GM19193 (cell line): ENCODE measurements around the gene DTX4.

Experiments
- POLR2A ChIP-seq: IDR thresholded peaks from 4 replicates; pipeline ENCODE4 v1.6.1; 2011; ENCODE audit not compliant: insufficient read depth, insufficient read length; ENCODE audit errors: extremely low read depth

The DTX4 gene

GRCh38 chr11:59182457-59183151 lies 10.7 kb downstream of the DTX4 start:
- no peak for TF ChIP-seq POLR2A

GRCh38 chr11:59183771-59184170 lies 11.8 kb downstream of the DTX4 start:
- no peak for TF ChIP-seq POLR2A

DNA sequence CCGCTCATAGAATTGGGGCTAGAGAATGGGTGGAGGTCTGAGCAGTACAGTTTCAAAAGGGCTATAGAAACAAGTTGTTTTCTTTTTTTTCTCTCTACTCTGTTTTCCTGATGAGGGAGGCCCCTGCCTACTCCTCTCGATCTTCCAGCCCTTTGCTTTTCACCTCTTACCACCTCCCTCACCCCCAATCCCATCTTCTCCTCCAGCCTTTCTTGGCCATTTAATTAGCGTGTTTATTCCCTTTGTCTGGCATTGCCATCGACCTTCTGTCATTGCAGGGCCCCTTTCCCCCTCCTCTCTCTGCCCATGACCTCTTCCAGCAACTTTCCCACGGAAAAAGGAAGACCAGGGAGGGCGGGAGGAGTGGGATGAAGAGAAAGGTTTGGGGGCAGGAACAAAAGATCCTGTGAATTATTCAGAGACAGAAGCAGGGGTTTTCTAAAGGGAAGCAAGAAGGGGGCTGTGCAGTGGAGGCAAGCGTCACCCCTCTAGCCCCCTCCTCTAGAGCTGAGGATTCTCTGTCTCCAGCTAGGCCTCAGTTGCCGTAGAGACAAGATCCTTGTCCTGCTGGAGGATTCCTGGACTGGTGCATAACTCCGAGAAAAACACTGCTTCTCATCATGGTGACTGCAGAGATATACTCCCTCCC lies 12.9 kb downstream of the DTX4 start:
- no peak for TF ChIP-seq POLR2A

DNA sequence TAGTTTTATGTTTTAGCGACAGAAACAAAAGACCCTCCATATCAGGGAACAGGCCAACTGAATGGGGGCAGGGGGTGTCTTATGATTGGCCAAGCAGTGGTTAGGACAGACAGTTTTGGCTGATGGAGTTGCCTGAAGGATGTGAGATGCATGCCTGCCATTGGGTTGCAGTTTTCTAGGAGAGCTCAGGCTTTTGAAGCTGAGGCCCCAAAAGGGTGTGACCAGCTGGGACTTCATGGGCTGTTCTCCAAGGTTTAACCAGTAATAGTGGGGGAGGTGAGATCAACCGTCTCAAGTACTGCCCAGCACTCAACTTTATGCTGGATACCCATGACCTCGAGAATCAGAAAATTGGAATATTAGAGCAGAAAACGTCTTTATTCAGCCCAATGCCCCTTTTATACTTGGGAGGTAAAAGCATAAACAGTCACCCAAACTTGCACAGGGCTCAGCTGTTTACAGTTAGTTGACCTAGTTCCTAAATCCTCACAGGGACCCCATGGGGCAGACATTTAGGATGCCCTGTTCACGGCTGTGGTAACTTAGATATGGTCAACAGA lies 13.5 kb downstream of the DTX4 start:
- no peak for TF ChIP-seq POLR2A

GRCh38 chr11:59186130-59186594 lies 14.2 kb downstream of the DTX4 start:
- TF ChIP-seq POLR2A = no peak

DNA sequence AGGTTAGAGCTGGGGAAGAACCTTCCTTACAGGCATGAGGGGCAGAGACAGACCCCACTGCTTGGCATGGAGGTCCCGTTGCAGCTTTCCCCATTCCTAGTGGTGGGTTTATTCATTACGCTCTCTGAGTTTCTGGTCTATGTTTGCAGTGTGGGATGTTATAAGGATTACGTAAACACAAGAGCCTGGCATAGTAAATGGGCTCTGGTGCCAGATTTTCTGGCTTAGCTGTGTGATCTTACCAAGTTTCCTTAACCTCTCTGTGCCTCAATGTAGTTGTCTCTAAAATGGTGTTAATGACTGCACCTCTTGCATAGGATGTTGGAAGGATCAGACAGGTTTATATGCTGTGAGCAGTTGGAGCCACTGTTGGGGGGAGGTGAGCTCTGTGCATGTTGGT lies 15.1 kb downstream of the DTX4 start:
- no peak for TF ChIP-seq POLR2A

DNA sequence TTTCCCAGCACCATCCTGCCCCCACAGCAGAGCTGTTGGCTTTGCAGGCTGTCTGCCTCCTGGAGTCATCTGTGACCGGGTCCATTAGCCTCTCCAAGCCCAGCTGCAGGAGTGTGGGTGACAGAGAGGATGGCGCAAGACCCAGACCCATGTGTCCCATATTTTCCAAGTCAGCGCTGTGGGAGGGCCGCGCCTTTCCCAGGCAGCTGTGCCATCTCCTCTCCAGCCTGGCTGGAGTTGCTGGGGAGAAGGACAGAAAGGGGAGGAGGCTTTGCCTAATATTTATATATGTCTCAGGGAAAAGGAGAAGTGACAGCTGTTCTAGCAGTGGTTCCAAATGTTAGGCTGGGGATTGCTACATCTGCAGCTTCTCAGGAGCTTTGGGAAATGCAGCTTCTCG lies 15.7 kb downstream of the DTX4 start:
- TF ChIP-seq POLR2A = no peak

GRCh38 chr11:59188954-59189353 lies 17.0 kb downstream of the DTX4 start:
- no peak for TF ChIP-seq POLR2A

- TF ChIP-seq POLR2A = no peak
Measured at GRCh38 chr11:59189986-59190385, 18.1 kb downstream of the DTX4 start.

- TF ChIP-seq POLR2A = no peak
Measured at GRCh38 chr11:59191095-59191494, 19.2 kb downstream of the DTX4 start.

DNA sequence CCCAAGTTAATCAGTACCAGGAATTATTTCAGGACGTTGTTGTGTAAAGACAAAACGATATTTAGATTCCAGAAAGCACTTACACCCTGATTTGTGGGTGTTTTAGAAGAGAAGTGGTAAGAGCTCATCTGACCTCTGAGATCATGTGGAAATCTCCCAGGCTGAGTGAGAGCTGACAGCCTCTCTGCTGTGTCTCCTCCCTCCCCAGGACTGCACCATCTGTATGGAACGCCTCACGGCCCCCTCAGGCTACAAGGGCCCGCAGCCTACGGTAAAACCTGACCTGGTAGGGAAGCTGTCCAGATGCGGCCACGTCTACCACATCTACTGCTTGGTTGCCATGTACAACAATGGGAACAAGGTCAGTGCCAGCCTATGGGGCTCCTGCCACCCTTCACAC lies 20.0 kb downstream of the DTX4 start:
- no peak for TF ChIP-seq POLR2A

- no peak for TF ChIP-seq POLR2A
Measured at GRCh38 chr11:59192446-59193020, 20.6 kb downstream of the DTX4 start.

DNA sequence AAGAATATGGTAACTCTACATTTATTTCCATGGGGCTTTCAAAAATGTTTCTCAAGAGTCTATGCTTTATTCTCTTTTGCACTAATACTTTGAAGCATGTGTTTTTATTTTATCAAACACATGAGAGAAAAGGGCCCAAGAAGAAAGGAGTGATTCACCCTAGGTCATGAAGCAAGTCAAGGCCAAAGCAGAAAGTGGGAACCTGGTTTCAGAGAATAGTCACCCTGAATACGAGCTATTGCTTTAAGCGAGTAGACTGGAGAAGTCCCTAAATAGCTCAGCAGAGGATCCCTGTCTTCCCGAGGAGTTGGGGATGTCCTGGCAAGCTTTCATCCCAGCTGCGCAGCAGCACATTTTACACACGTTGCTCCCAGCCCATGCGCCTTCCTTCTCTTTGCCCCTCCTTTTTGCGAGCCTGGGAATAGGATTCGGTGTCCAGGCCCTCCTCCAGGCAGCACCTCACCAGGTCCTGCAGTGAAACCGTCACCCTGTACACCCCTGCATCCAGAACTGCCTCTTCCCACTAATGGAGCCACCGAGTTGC lies 21.7 kb downstream of the DTX4 start:
- no peak for TF ChIP-seq POLR2A

DNA sequence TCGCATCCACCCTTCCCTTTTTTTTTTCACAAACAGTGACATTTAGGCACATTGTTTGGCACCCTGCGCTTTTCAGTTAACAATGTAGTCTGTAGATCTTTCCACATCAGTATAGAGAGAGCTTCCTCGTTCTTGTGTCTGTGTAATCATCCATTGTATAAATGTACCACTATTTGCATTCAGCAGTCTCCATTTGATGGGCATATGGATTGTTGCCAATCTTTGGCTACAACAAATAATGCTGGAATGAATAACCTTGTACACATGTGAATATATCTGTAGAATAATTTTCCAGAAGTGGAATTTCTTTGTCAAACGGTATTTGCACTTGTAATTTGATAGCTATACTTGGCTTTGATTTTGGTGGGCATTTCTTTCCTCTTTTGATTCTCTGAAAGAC lies 23.7 kb downstream of the DTX4 start:
- TF ChIP-seq POLR2A = no peak

GRCh38 chr11:59196777-59197176 lies 24.8 kb downstream of the DTX4 start:
- no peak for TF ChIP-seq POLR2A
